Adrenal gland (tissue), 12 donors: ENCODE data around the gene ARFIP2. TPM values are rescaled to one million over a fixed set of nuclear protein-coding genes. Genes with fewer than 3 reads are reported as not detected.

Source experiments
- DNase-seq, 7 donors: peaks; one replicate each; pipeline ENCODE4 v3.0.0-alpha.2; 2019 to 2020
- H3K27ac ChIP-seq, 5 donors: fragments of 200-600 bp; sonication (generic) in 4 of 5; 1 replicate in 3 of 5; 2 replicates in 2 of 5; pipeline versions ENCODE4 v1.5.1 to v1.8.0; 2016 to 2020; ENCODE audit warnings: mild to moderate bottlenecking in 1 of 5
- H3K27me3 ChIP-seq: fragments of 200-600 bp; 2 replicates; pipeline ENCODE4 v1.8.0; 2021
- H3K36me3 ChIP-seq, 2 donors: fragments of 200-600 bp; replicated peaks in 1 of 2; 1 replicate in 1 of 2; 2 replicates in 1 of 2; pipeline versions ENCODE4 v1.5.1 to v1.8.0; 2018 to 2022
- H3K4me1 ChIP-seq, 2 donors: fragments of 200-600 bp; replicated peaks in 1 of 2; 1 replicate in 1 of 2; 2 replicates in 1 of 2; pipeline versions ENCODE4 v1.5.1 to v1.8.0; 2018 to 2021
- H3K4me3 ChIP-seq, 4 donors: fragments of 200-600 bp; sonication (generic) in 3 of 4; one replicate each; pipeline ENCODE4 v1.5.1; 2016 to 2018
- H3K9me3 ChIP-seq, 3 donors: fragments of 200-600 bp; sonication (generic) in 1 of 3; replicated peaks in 1 of 3; 1 replicate in 2 of 3; 2 replicates in 1 of 3; pipeline versions ENCODE4 v1.5.1 to v1.8.0; 2016 to 2021
- CTCF ChIP-seq, 6 experiments: fragments of 450-650 bp in 4 of 6; fragments of 200-600 bp in 2 of 6; sonication (generic) in 1 of 6; IDR thresholded peaks; 1 replicate in 5 of 6; 2 replicates in 1 of 6; pipeline versions ENCODE4 v1.5.1 to v1.8.0; 2016 to 2021; ENCODE audit warnings: antibody characterized with exemption in 6 of 6, mild to moderate bottlenecking in 2 of 6, moderate library complexity in 1 of 6
- POLR2A ChIP-seq, 2 donors: fragments of 450-650 bp; IDR thresholded peaks; one replicate each; pipeline ENCODE4 v1.6.1; 2017; ENCODE audit warnings: antibody characterized with exemption in 2 of 2, mild to moderate bottlenecking in 2 of 2, moderate library complexity in 1 of 2
- WGBS, 4 donors: extraction: QIAGEN DNeasy Blood & Tissue Kit in 2 of 4; methylation state at CpG; one replicate each; pipeline versions ENCODE4 v1.1.5 to v1.1.7; 2013 to 2017; 5-methylcytosine and 5-hydroxymethylcytosine counted together
- intact Hi-C, 2 donors: fragments of 100-400 bp; cut with DNase I; formaldehyde crosslinking; loops; one replicate each; pipeline versions ENCODE4 v1.14.1 to v1.15.0; 2022 to 2023
- polyA plus RNA-seq, 3 donors: library from polyadenylated mRNA; stranded (reverse); fragments of 200-250 nt in 2 of 3; fragments of 350-450 nt in 1 of 3; fragmentation: Illumina TruSeq in 1 of 3; extraction: RNeasy Lipid Tissue Mini Kit (QIAGEN cat#74804) in 1 of 3; gene quantifications; one replicate each; pipeline ENCODE4 v1.2.3, GENCODE V29; 2013 to 2014
- total RNA-seq, 9 donors: library from RNA; depleted of rRNA in 4 of 9; stranded (reverse); fragments of >200 nt in 4 of 9; fragments of 120-200 nt in 1 of 9; fragmentation: NEBNext Ultra II Directional in 1 of 9; extraction: Animal tissue kit (Norgen Biotek cat#: 25700) in 1 of 9; gene quantifications; one replicate each; pipeline versions ENCODE4 v1.1.0 to v1.2.4, GENCODE V29; 2013 to 2023
- donor health status: healthy with polysubstance abuse.
- donor health status: Bipolar disorder and iron deficiency.
- donor health status: DM: yes; HTN: yes; CAD: no.
- donor health status: DM: no; HTN: no; CAD: no.
- donor health status: DM: no; HTN: no; CAD: no.
- donor health status: DM: yes; HTN: yes; CAD: no.

ARFIP2 gene
- total and polyA plus RNA-seq, 12 donors, result 47.4 to 108 (median 59.2) TPM

GRCh38 chr11:6453152-6453551 lies 28.0 kb downstream of the ARFIP2 start:
- Histone ChIP-seq H3K27ac (no peak overlapping the region), H3K9me3 (no peaks in the 10 kb centered on the region), H3K36me3 (peaks cover 0 to 89% of the 10 kb centered on the region in 2 donors), H3K4me1 (no peaks in the 10 kb centered on the region), H3K27me3 (no peaks in the 10 kb centered on the region), H3K4me3 (no peak overlapping the region)
- 83 to 92% (median 88%) methylated on average over 2 of the region's 2 CpGs for WGBS, 4 donors
- no peak for DNase-seq
- TF ChIP-seq POLR2A (IDR thresholded peaks at IDR 0.05), result no peak
- TF ChIP-seq CTCF (IDR thresholded peaks at IDR 0.05), result no peak
- intact Hi-C loops, result no loop called here

GRCh38 chr11:6452219-6452618 lies 28.9 kb downstream of the ARFIP2 start:
- intact Hi-C loops, result no loop called here
- WGBS, 4 donors, result 82 to 91% (median 86%) methylated on average over 2 to 3 of the region's 3 CpGs
- Histone ChIP-seq H3K4me3 (no peak overlapping the region), H3K9me3 (no peaks in the 10 kb centered on the region), H3K4me1 (no peaks in the 10 kb centered on the region), H3K27me3 (no peaks in the 10 kb centered on the region), H3K27ac (no peak overlapping the region), H3K36me3 (peaks cover 0 to 84% of the 10 kb centered on the region in 2 donors)
- no peak for DNase-seq
- no peak for TF ChIP-seq CTCF (IDR thresholded peaks at IDR 0.05)
- TF ChIP-seq POLR2A (IDR thresholded peaks at IDR 0.05), result no peak

GRCh38 chr11:6448574-6448973 lies 32.6 kb downstream of the ARFIP2 start:
- Histone ChIP-seq H3K4me1 (no peaks in the 10 kb centered on the region), H3K9me3 (no peaks in the 10 kb centered on the region), H3K4me3 (no peak overlapping the region), H3K36me3 (peaks cover 0 to 49% of the 10 kb centered on the region in 2 donors), H3K27me3 (no peaks in the 10 kb centered on the region), H3K27ac (no peak overlapping the region)
- intact Hi-C loops, result loop anchor here in 1 of 2 donors (5.0 kb wide), 1 partner anchor 66 kb away; no protein-coding TSS in a partner anchor
- 83 to 95% (median 89%) methylated on average over 3 of the region's 3 CpGs for WGBS, 4 donors
- no peak for DNase-seq
- TF ChIP-seq POLR2A (IDR thresholded peaks at IDR 0.05) (no peak), CTCF (IDR thresholded peaks at IDR 0.05) (no peak)

- Histone ChIP-seq H3K9me3 (no peaks in the 10 kb centered on the region), H3K27ac (no peak overlapping the region), H3K4me1 (no peaks in the 10 kb centered on the region), H3K27me3 (no peaks in the 10 kb centered on the region), H3K36me3 (peaks cover 0 to 3% of the 10 kb centered on the region in 2 donors), H3K4me3 (no peak overlapping the region)
- 25 to 34% (median 29%) methylated on average over 4 to 5 of the region's 5 CpGs for WGBS, 4 donors
- peak; percentile 46 to 75 (median 66) for DNase-seq
- TF ChIP-seq CTCF (IDR thresholded peaks at IDR 0.05), result peak; percentile 71 to 88 (median 84)
- no peak for TF ChIP-seq POLR2A (IDR thresholded peaks at IDR 0.05)
- intact Hi-C loops, result loop anchor here in 1 of 2 donors (2.0 kb wide), 1 partner anchor 65 kb away; no protein-coding TSS in a partner anchor
Observed at GRCh38 chr11:6443269-6444003, 37.7 kb downstream of the ARFIP2 start.
